Astrocyte (in vitro differentiated cells and primary cell): ENCODE measurements around the gene LTA.

Source experiments
- CTCF ChIP-seq: IDR thresholded peaks from 2 replicates; pipeline ENCODE4 v1.5.1; 2011; ENCODE audit warnings: low read depth, mild to moderate bottlenecking, inconsistent platforms, low read length, moderate library complexity; ENCODE audit not compliant: insufficient read depth
- EZH2 ChIP-seq: IDR thresholded peaks from 2 replicates; pipeline ENCODE4 v1.6.1; 2012; ENCODE audit warnings: mild to moderate bottlenecking, low read length, inconsistent platforms; ENCODE audit not compliant: insufficient read depth

- TF ChIP-seq CTCF (no peak), EZH2 (no peak)
These were observed 8.3 kb downstream of the LTA start for GRCh38 chr6:31580438-31580740.
